IMR-90 (cell line): ENCODE measurements around the gene ADAMTSL1. TPM values are rescaled to one million over a fixed set of nuclear protein-coding genes. Genes with fewer than 3 reads are reported as not detected.

ENCODE experiments used
- ATAC-seq: fragments of 200-7000 bp; cut with Tn5 transposase; 2 replicates; pipeline ENCODE4 v1.9.1; 2020; ENCODE audit warnings: low read depth, mild to moderate bottlenecking, moderate library complexity
- BruUV-seq: library from RNA; stranded (reverse); fragments of 400-500 nt; replicated peaks from 2 replicates; lab custom pipeline; 2021; lab: Mats Ljungman, UMichigan
- CTCF ChIA-PET: fragments of 300-600 bp; formaldehyde crosslinking; extraction: SDS; loops from one replicate; lab custom pipeline; 2021; ENCODE audit warnings: antibody characterized with exemption; lab: Yijun Ruan, JAX
- POLR2A ChIA-PET: fragments of 300-600 bp; sonication (Branson Sonifier 250); formaldehyde crosslinking; loops from one replicate; lab custom pipeline; 2022; ENCODE audit warnings: antibody characterized with exemption; ENCODE audit not compliant: unreplicated experiment; lab: Charles Lee
- DNase-seq: peaks from one replicate; pipeline ENCODE4 v3.0.0; 2013
- H2AFZ ChIP-seq: replicated peaks from 2 replicates; pipeline ENCODE3; 2013; ENCODE audit warnings: low read length, mild to moderate bottlenecking; ENCODE audit not compliant: poor library complexity
- H2AK5ac ChIP-seq: 2 replicates; pipeline ENCODE4 v1.6.1; 2013; ENCODE audit warnings: low read depth, low read length, inconsistent platforms
- H2AK9ac ChIP-seq: replicated peaks from 2 replicates; pipeline ENCODE3; 2013; ENCODE audit warnings: mild to moderate bottlenecking, low read depth, low read length, moderate library complexity; ENCODE audit not compliant: poor library complexity
- H2BK120ac ChIP-seq: 2 replicates; pipeline ENCODE4 v1.6.1; 2013; ENCODE audit warnings: low read depth, low read length, inconsistent platforms
- H2BK15ac ChIP-seq: 3 replicates; pipeline ENCODE4 v1.6.1; 2013; ENCODE audit warnings: low read depth, low read length, inconsistent platforms
- H2BK20ac ChIP-seq: 2 replicates; pipeline ENCODE4 v1.6.1; 2013; ENCODE audit warnings: low read depth, mild to moderate bottlenecking, inconsistent platforms, low read length, moderate library complexity
- H2BK5ac ChIP-seq: 2 replicates; pipeline ENCODE4 v1.6.1; 2013; ENCODE audit warnings: mild to moderate bottlenecking, low read depth, low read length, inconsistent platforms; ENCODE audit not compliant: poor library complexity, severe bottlenecking
- H3K14ac ChIP-seq: replicated peaks from 2 replicates; pipeline ENCODE4 v1.6.1; 2013; ENCODE audit warnings: low read depth, low read length, inconsistent platforms
- H3K18ac ChIP-seq: 2 replicates; pipeline ENCODE4 v1.6.1; 2013; ENCODE audit warnings: low read depth, low read length, control low read depth
- H3K23ac ChIP-seq: 2 replicates; pipeline ENCODE4 v1.6.1; 2013; ENCODE audit warnings: low read depth, low read length, inconsistent platforms
- H3K27ac ChIP-seq: 2 replicates; pipeline ENCODE4 v1.5.1; 2013; ENCODE audit warnings: mild to moderate bottlenecking, control low read depth, low read length; ENCODE audit not compliant: insufficient read depth
- H3K27me3 ChIP-seq: 2 replicates; pipeline ENCODE4 v1.6.1; 2013; ENCODE audit warnings: low read length; ENCODE audit not compliant: control insufficient read depth, insufficient read depth
- H3K36me3 ChIP-seq: 2 replicates; pipeline ENCODE4 v1.6.1; 2013; ENCODE audit warnings: low read length, mixed read lengths; ENCODE audit not compliant: control insufficient read depth, insufficient read depth
- H3K4ac ChIP-seq: 2 replicates; pipeline ENCODE4 v1.6.1; 2013; ENCODE audit warnings: low read depth, low read length, inconsistent platforms
- H3K4me1 ChIP-seq: 2 replicates; pipeline ENCODE4 v1.6.1; 2013; ENCODE audit warnings: low read length, mixed read lengths; ENCODE audit not compliant: control insufficient read depth, insufficient read depth
- H3K4me2 ChIP-seq: 2 replicates; pipeline ENCODE4 v1.6.1; 2013; ENCODE audit warnings: low read depth, mild to moderate bottlenecking, control low read depth, low read length, moderate library complexity
- H3K4me3 ChIP-seq: 2 replicates; pipeline ENCODE4 v1.5.1; 2013; ENCODE audit warnings: low read depth, mild to moderate bottlenecking, control low read depth, low read length, moderate library complexity; ENCODE audit not compliant: insufficient read depth
- H3K56ac ChIP-seq: 2 replicates; pipeline ENCODE4 v1.6.1; 2013; ENCODE audit warnings: low read length, inconsistent platforms; ENCODE audit not compliant: insufficient read depth; ENCODE audit errors: extremely low read depth
- H3K79me1 ChIP-seq, 2 experiments: 2 replicates each; pipeline ENCODE4 v1.6.1; 2013; ENCODE audit warnings: low read length in 2 of 2, inconsistent platforms in 1 of 2, low read depth in 1 of 2
- H3K9ac ChIP-seq: 2 replicates; pipeline ENCODE4 v1.6.1; 2013; ENCODE audit warnings: low read depth, low read length, control low read depth
- H3K9me1 ChIP-seq: 2 replicates; pipeline ENCODE4 v1.6.1; 2013; ENCODE audit warnings: low read length, inconsistent platforms; ENCODE audit not compliant: insufficient read depth
- H3K9me3 ChIP-seq: 2 replicates; pipeline ENCODE4 v1.6.1; 2013; ENCODE audit warnings: low read length; ENCODE audit not compliant: control insufficient read depth, insufficient read depth
- H4K20me1 ChIP-seq: 2 replicates; pipeline ENCODE4 v1.6.1; 2013; ENCODE audit warnings: low read length, inconsistent platforms; ENCODE audit not compliant: insufficient read depth
- H4K5ac ChIP-seq: 2 replicates; pipeline ENCODE4 v1.6.1; 2013; ENCODE audit warnings: mild to moderate bottlenecking, low read depth, low read length, control low read depth
- H4K8ac ChIP-seq, 2 experiments: 2 replicates each; pipeline ENCODE4 v1.6.1; 2013; ENCODE audit warnings: low read depth in 2 of 2, low read length in 2 of 2, control low read depth in 1 of 2, inconsistent platforms in 1 of 2
- H4K91ac ChIP-seq: 2 replicates; pipeline ENCODE4 v1.6.1; 2013; ENCODE audit warnings: low read depth, low read length, inconsistent platforms; ENCODE audit not compliant: insufficient read depth
- BHLHE40 ChIP-seq: fragments of 150-350 bp; IDR thresholded peaks from 2 replicates; pipeline ENCODE4 v1.6.1; 2016; ENCODE audit warnings: mild to moderate bottlenecking, low read depth, low read length
- CEBPB ChIP-seq: IDR thresholded peaks from 2 replicates; pipeline ENCODE4 v1.6.1; 2012; ENCODE audit warnings: low read depth, low read length, improper control_type of control experiment
- CHD1 ChIP-seq: IDR thresholded peaks from 2 replicates; pipeline ENCODE4 v1.6.1; 2012; ENCODE audit warnings: low read depth, low read length, improper control_type of control experiment
- ELK1 ChIP-seq: fragments of 150-350 bp; IDR thresholded peaks from 2 replicates; pipeline ENCODE4 v1.6.1; 2016; ENCODE audit warnings: low read depth, mild to moderate bottlenecking, low read length, moderate library complexity, borderline replicate concordance
- FOS ChIP-seq: fragments of 150-350 bp; IDR thresholded peaks from 2 replicates; pipeline ENCODE4 v1.6.1; 2016; ENCODE audit warnings: low read depth, low read length
- MAFK ChIP-seq: IDR thresholded peaks from 2 replicates; pipeline ENCODE4 v1.6.1; 2012; ENCODE audit warnings: low read depth, low read length, improper control_type of control experiment
- MAZ ChIP-seq: IDR thresholded peaks from 2 replicates; pipeline ENCODE4 v1.6.1; 2012; ENCODE audit warnings: low read depth, mild to moderate bottlenecking, low read length, improper control_type of control experiment, moderate library complexity, borderline replicate concordance
- MXI1 ChIP-seq: IDR thresholded peaks from 2 replicates; pipeline ENCODE4 v1.6.1; 2012; ENCODE audit warnings: low read depth, mild to moderate bottlenecking, low read length, moderate library complexity, borderline replicate concordance
- NFE2L2 ChIP-seq: fragments of 150-350 bp; IDR thresholded peaks from 2 replicates; pipeline ENCODE4 v1.6.1; 2016; ENCODE audit warnings: low read depth, mild to moderate bottlenecking, low read length
- RAD21 ChIP-seq: IDR thresholded peaks from 2 replicates; pipeline ENCODE4 v1.6.1; 2012; ENCODE audit warnings: low read length, improper control_type of control experiment
- RCOR1 ChIP-seq: IDR thresholded peaks from 2 replicates; pipeline ENCODE4 v1.6.1; 2012; ENCODE audit warnings: mild to moderate bottlenecking, low read length, improper control_type of control experiment; ENCODE audit not compliant: insufficient replicate concordance
- RFX5 ChIP-seq: IDR thresholded peaks from 2 replicates; pipeline ENCODE4 v1.8.0; 2012; ENCODE audit warnings: low read depth, mild to moderate bottlenecking, low read length, moderate library complexity
- SMC3 ChIP-seq: fragments of 150-350 bp; IDR thresholded peaks from 2 replicates; pipeline ENCODE4 v1.6.1; 2016; ENCODE audit warnings: low read depth, mild to moderate bottlenecking, antibody characterized with exemption, low read length, moderate library complexity
- USF2 ChIP-seq: fragments of 150-350 bp; IDR thresholded peaks from 2 replicates; pipeline ENCODE4 v1.6.1; 2017; ENCODE audit warnings: mild to moderate bottlenecking, antibody characterized with exemption, low read length, low read depth
- WGBS, 2 experiments: methylation state at CpG; one replicate each; pipeline versions ENCODE4 v1.1.5 to v1.1.7; 2013; ENCODE audit warnings: missing lambda C conversion rate in 2 of 2; ENCODE audit not compliant: insufficient read length in 1 of 2; ENCODE audit errors: extremely low coverage in 2 of 2; 5-methylcytosine and 5-hydroxymethylcytosine counted together
- dilution Hi-C: fragments of 300-500 bp; cut with HindIII; formaldehyde crosslinking; loops from one replicate; pipeline ENCODE4 v1.14.3; 2018; ENCODE audit warnings: low sequenced_read_pairs; ENCODE audit not compliant: unreplicated experiment
- in situ Hi-C: fragments of 300-500 bp; cut with MboI; formaldehyde crosslinking; loops from 3 replicates; pipeline ENCODE4 v1.14.3; 2019; ENCODE audit warnings: low sequenced_read_pairs, inconsistent platforms, mixed read lengths
- intact Hi-C: fragments of 100-400 bp; cut with micrococcal nuclease; formaldehyde crosslinking; loops from 2 replicates; pipeline ENCODE4 v1.10.0; 2022
- polyA plus RNA-seq, 3 experiments: library from polyadenylated mRNA; depleted of rRNA; stranded (reverse); fragments of >200 nt; gene quantifications; 2 replicates each; pipeline ENCODE4 v1.2.3, GENCODE V29; 2012; ENCODE audit warnings: low replicate concordance in 1 of 3
- total RNA-seq: library from RNA; depleted of rRNA; stranded (reverse); fragments of >200 nt; gene quantifications from 2 replicates; pipeline ENCODE4 v1.2.3, GENCODE V29; 2012
- TF ChIP-seq, protein P1 (sequence below): conservative IDR thresholded peaks from 2 replicates; pipeline ENCODE4 v1.5.1; 2012; ENCODE audit warnings: mild to moderate bottlenecking, low read depth, low read length, improper control_type of control experiment

Gene ADAMTSL1
- total and polyA plus RNA-seq, 2 of the 4 experiments (the other 2 are of a cell fraction) = 38.2 to 62.2 TPM

DNA sequence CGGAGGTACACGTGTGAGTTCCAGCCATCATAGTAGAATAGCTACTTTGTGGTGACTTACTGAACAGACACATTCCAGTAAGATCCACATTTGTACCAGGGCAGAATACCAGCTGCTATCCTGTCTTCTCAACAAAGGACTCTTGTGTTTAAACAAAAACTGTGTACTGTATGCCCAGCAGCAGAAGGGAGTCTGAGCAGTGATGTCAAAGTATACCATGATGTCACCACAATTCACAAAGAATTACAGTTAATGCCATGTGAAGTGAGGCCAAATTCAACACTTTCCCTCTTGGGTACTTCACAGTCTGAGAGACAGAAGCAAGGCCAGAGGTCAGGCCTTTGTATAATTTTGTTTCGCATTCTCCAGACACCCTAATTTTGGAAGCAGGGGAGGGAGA lies 137.0 kb downstream of the ADAMTSL1 start:
- dilution Hi-C loops = no loop called here
- H4K5ac ChIP-seq = no peak overlapping the region
- no peak overlapping the region for H2AK5ac ChIP-seq
- no peak overlapping the region for H2AK9ac ChIP-seq
- no peaks in the 10 kb centered on the region for H4K20me1 ChIP-seq
- peaks cover under 1% of the 10 kb centered on the region; the same call in 1 of the 2 replicates for H3K4me1 ChIP-seq
- ATAC-seq = peak; percentile 17; the same call in 1 of the 2 replicates
- H4K8ac ChIP-seq = no peak overlapping the region
- no peaks in the 10 kb centered on the region for H3K9me1 ChIP-seq
- WGBS, 2 experiments = 92% methylated on average over 2 of the region's 3 CpGs; no CpG with 5 or more reads in 1 of the 2 experiments
- no peak overlapping the region for H3K4me2 ChIP-seq
- H2AFZ ChIP-seq = no peak overlapping the region
- H3K56ac ChIP-seq = no peak overlapping the region
- no peak overlapping the region for H2BK20ac ChIP-seq
- H3K18ac ChIP-seq = no peak overlapping the region
- no peaks in the 10 kb centered on the region for H3K27me3 ChIP-seq
- ChIA-PET CTCF (interaction anchor here (0.7 kb wide), 1 partner anchor 169 kb away, joined by 3 read pairs; no protein-coding TSS in a partner anchor), POLR2A (no interaction called here)
- H2BK120ac ChIP-seq = no peak overlapping the region
- no peaks in the 10 kb centered on the region for H3K9me3 ChIP-seq
- H3K36me3 ChIP-seq = no peaks in the 10 kb centered on the region
- no peak overlapping the region for H2BK5ac ChIP-seq
- H3K14ac ChIP-seq = no peak overlapping the region
- H3K4ac ChIP-seq = no peak overlapping the region
- no peak overlapping the region for H3K23ac ChIP-seq
- no peak overlapping the region for H3K4me3 ChIP-seq
- in situ Hi-C loops = no loop called here
- intact Hi-C loops = no loop called here
- TF ChIP-seq BHLHE40 (no peak), CHD1 (no peak), RAD21 (no peak), FOS (no peak), NFE2L2 (no peak), RFX5 (no peak), RCOR1 (no peak), CEBPB (no peak), MAZ (no peak), MXI1 (no peak), SMC3 (no peak), USF2 (no peak), ELK1 (no peak), MAFK (no peak)
- TF ChIP-seq, protein P1, sequence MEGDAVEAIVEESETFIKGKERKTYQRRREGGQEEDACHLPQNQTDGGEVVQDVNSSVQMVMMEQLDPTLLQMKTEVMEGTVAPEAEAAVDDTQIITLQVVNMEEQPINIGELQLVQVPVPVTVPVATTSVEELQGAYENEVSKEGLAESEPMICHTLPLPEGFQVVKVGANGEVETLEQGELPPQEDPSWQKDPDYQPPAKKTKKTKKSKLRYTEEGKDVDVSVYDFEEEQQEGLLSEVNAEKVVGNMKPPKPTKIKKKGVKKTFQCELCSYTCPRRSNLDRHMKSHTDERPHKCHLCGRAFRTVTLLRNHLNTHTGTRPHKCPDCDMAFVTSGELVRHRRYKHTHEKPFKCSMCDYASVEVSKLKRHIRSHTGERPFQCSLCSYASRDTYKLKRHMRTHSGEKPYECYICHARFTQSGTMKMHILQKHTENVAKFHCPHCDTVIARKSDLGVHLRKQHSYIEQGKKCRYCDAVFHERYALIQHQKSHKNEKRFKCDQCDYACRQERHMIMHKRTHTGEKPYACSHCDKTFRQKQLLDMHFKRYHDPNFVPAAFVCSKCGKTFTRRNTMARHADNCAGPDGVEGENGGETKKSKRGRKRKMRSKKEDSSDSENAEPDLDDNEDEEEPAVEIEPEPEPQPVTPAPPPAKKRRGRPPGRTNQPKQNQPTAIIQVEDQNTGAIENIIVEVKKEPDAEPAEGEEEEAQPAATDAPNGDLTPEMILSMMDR = no peak
- no TSS peak for BruUV-seq
- H3K79me1 ChIP-seq = no peaks in the 10 kb centered on the region
- peak; percentile 26 for DNase-seq
- no peak overlapping the region for H3K9ac ChIP-seq
- H2BK15ac ChIP-seq = no peak overlapping the region
- H3K27ac ChIP-seq = no peak overlapping the region
- no peak overlapping the region for H4K91ac ChIP-seq
